ENCODE measurements around the gene TNFSF15. TPM values are rescaled to one million over a fixed set of nuclear protein-coding genes. Genes with fewer than 3 reads are reported as not detected.

TNFSF15 gene
- polyA plus RNA-seq, 1 experiment, result 0.13 TPM

GRCh38 chr9:114818178-114818577 is 12.3 kb upstream of the TNFSF15 start:
- Histone ChIP-seq H3K27me3 (ENCODE audit: control insufficient read depth, insufficient read depth, low read length) (peaks cover 9% of the 10 kb centered on the region), H3K4me3 (ENCODE audit: low read depth, low read length) (no peak overlapping the region), H3K36me3 (ENCODE audit: control insufficient read depth, insufficient read depth, low read length) (no peaks in the 10 kb centered on the region)
- CTCF ChIA-PET, result no interaction called here
- POLR2A ChIA-PET, result no interaction called here
- TF ChIP-seq, protein P1, sequence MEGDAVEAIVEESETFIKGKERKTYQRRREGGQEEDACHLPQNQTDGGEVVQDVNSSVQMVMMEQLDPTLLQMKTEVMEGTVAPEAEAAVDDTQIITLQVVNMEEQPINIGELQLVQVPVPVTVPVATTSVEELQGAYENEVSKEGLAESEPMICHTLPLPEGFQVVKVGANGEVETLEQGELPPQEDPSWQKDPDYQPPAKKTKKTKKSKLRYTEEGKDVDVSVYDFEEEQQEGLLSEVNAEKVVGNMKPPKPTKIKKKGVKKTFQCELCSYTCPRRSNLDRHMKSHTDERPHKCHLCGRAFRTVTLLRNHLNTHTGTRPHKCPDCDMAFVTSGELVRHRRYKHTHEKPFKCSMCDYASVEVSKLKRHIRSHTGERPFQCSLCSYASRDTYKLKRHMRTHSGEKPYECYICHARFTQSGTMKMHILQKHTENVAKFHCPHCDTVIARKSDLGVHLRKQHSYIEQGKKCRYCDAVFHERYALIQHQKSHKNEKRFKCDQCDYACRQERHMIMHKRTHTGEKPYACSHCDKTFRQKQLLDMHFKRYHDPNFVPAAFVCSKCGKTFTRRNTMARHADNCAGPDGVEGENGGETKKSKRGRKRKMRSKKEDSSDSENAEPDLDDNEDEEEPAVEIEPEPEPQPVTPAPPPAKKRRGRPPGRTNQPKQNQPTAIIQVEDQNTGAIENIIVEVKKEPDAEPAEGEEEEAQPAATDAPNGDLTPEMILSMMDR (IDR thresholded peaks at IDR 0.05; ENCODE audit: insufficient read depth, low read depth, low read length), result no peak
- no peak for DNase-seq (ENCODE audit: low read depth)

DNA sequence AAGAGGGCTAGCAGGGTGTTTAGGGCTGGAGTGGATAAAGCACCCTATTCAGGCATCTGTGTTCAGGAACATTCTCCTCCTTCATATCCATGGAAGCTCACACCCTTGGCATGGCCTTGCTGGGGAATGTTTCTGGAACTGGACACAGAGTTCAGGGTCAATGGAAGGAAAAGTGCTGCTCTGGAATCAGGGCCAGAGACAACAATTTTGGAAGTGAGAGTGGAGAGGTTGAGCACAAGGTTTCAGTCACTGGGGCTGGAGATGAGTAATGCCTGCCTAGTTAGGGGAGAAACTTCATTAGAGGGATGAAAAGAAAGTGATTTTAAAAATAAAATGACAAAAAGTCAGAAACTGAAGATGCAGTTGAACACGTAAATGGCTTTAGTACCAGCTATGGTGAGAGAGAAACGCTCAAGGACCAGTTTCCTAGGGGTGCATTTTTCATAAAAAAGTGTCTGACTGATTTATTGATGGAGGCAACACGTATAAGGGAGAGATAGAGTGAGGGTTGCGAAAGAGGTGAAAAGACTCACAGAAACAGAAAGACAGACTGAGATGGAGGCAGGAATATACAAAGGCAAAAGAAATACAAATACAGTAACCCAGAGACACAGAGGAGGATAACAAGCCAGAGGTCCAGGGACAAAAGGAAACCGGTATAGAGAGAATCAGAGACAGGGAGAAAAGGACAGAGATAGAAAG is 8.0 kb upstream of the TNFSF15 start:
- POLR2A ChIA-PET, result no interaction called here
- H3K27me3 ChIP-seq (ENCODE audit: control insufficient read depth, insufficient read depth, low read length), result peaks cover 13% of the 10 kb centered on the region
- CTCF ChIA-PET, result no interaction called here
- no peaks in the 10 kb centered on the region for H3K36me3 ChIP-seq (ENCODE audit: control insufficient read depth, insufficient read depth, low read length)
- no peak for DNase-seq (ENCODE audit: low read depth)
- TF ChIP-seq, protein P1 (IDR thresholded peaks at IDR 0.05; ENCODE audit: insufficient read depth, low read depth, low read length), result no peak
- no peak overlapping the region for H3K4me3 ChIP-seq (ENCODE audit: low read depth, low read length)

GRCh38 chr9:114811966-114812636 is 6.3 kb upstream of the TNFSF15 start:
- H3K27me3 ChIP-seq (ENCODE audit: control insufficient read depth, insufficient read depth, low read length), result peaks cover 10% of the 10 kb centered on the region
- no peak for DNase-seq (ENCODE audit: low read depth)
- H3K36me3 ChIP-seq (ENCODE audit: control insufficient read depth, insufficient read depth, low read length), result no peaks in the 10 kb centered on the region
- ChIA-PET POLR2A (no interaction called here), CTCF (interaction anchor here (0.6 to 2.0 kb wide), 4 partner anchors 10 to 95 kb away, joined by 3 to 7 read pairs (median 4); no protein-coding TSS in a partner anchor)
- H3K4me3 ChIP-seq (ENCODE audit: low read depth, low read length), result no peak overlapping the region
- TF ChIP-seq, protein P1 (IDR thresholded peaks at IDR 0.05; ENCODE audit: insufficient read depth, low read depth, low read length), result no peak

DNA sequence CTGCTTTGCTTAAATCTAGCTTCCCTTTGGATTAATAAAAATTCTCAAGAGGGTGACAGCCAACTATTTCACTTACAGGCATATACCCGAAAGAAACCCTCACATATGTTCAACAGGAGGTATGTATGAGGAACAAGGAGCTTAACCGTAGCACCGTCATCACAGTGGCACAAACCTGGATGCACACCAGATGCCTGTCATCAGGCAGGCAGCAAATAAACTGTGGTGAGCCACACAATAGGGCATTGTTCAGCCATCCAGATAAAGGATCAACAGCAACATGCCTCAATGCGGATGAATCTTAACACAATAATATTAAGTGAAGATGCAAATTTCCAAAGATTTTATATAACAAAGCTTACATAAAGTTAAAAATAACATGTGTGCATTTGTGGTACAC is 5.5 kb upstream of the TNFSF15 start:
- ChIA-PET CTCF (interaction anchor here (1.0 to 2.0 kb wide), 4 partner anchors 11 to 180 kb away, joined by 3 to 7 read pairs (median 4); no protein-coding TSS in a partner anchor), POLR2A (no interaction called here)
- DNase-seq (ENCODE audit: low read depth), result no peak

DNA sequence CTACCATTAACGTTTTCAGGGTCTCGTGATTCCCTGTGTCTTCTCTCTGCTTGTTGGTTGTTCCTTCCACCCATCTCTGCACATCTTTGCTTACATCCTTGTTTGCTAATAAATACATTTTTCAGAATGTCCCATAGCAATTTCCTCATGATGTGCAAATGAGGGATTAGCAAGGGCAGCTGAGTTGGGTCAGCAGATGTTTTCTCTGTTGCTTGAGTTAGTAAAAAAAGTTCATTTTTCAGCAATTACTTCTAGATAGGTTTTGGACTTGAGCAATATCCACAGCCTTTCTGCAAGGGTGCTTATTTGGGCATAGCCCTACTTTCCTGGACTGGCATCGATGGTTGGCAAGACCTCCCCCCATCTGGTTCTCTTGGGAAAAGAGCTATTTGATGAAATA is 4.8 kb upstream of the TNFSF15 start:
- CTCF ChIA-PET, result interaction anchor here (1.0 to 2.0 kb wide), 4 partner anchors 12 to 181 kb away, joined by 3 to 7 read pairs (median 4); no protein-coding TSS in a partner anchor
- H3K27me3 ChIP-seq (ENCODE audit: control insufficient read depth, insufficient read depth, low read length), result peaks cover 10% of the 10 kb centered on the region
- TF ChIP-seq, protein P1 (IDR thresholded peaks at IDR 0.05; ENCODE audit: insufficient read depth, low read depth, low read length), result no peak
- POLR2A ChIA-PET, result no interaction called here
- DNase-seq (ENCODE audit: low read depth), result no peak
- no peaks in the 10 kb centered on the region for H3K36me3 ChIP-seq (ENCODE audit: control insufficient read depth, insufficient read depth, low read length)
- no peak overlapping the region for H3K4me3 ChIP-seq (ENCODE audit: low read depth, low read length)

More for the DNA sequence above, 5.5 kb upstream of the TNFSF15 start:
- Histone ChIP-seq H3K27me3 (ENCODE audit: control insufficient read depth, insufficient read depth, low read length) (peaks cover 10% of the 10 kb centered on the region), H3K4me3 (ENCODE audit: low read depth, low read length) (no peak overlapping the region), H3K36me3 (ENCODE audit: control insufficient read depth, insufficient read depth, low read length) (no peaks in the 10 kb centered on the region)
- TF ChIP-seq, protein P1 (IDR thresholded peaks at IDR 0.05; ENCODE audit: insufficient read depth, low read depth, low read length), result no peak
